ENCODE results near the gene FIBCD1. TPM values are rescaled to one million over a fixed set of nuclear protein-coding genes. Genes with fewer than 3 reads are reported as not detected.

Gene FIBCD1
- total and polyA plus RNA-seq, 2 of the 8 experiments (the other 6 are each of a cell fraction or from before 2014, with no cell fraction given) = 6.1 to 8.8 TPM

DNA sequence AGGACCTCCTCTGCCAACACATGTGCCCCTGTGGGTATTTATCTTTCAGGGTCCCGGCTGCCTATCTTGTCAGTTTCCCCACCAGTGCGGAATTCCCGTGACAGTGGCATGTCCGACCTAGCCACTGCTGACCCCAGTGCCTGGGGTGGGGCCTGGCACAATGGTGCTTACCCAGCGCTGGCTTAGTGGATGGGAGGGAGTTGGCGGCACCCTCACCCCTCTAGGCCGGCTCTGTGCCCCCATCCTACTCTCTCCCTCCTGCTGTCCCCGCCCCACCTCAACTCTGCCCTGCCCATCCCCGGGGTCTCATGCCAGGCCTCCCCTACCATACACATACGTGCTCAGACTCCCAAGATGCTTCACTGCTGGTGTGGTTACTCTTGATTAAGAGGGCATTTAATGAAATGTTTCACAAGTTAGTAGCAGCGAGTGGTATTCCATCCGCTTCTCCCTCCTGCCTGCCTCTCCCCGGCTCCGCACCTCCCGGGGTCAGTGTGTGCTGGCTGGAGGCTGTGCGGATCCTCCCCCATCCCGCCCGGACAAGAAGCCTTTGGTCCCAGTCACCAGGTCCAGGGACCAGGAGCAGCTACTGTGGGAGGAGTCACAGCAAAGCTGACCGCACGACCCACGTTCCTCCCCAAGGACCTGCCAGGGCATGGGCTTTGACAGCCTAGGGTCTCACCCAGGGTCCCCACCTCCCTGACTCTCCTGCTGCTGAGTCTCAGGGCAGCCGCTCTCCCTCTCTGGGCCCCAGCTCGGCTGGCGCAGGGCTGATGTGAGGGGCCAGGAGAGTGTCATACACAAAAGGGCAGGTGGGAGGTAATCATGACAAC, 32.9 kb downstream of the FIBCD1 start:
- ChIA-PET CTCF (ENCODE audit: partially characterized antibody) (interaction anchor here (1.1 to 1.4 kb wide), 5 partner anchors 10 to 92 kb away, joined by 3 to 5 read pairs (median 3); no protein-coding TSS in a partner anchor), POLR2A (ENCODE audit: partially characterized antibody) (interaction anchor here (1.1 kb wide), 1 partner anchor 9 kb away, joined by 6 read pairs; no protein-coding TSS in a partner anchor)
- H3K4me3 ChIP-seq (ENCODE audit: extremely low read depth in 1 of 4, insufficient read depth in 2 of 4, low read depth in 3 of 4, low read length in 4 of 4) = no peak overlapping the region
- no peaks in the 10 kb centered on the region for H3K36me3 ChIP-seq (ENCODE audit: control insufficient read depth in 2 of 4, insufficient read depth in 4 of 4, low read length in 3 of 4)
- no peak overlapping the region for H3K4ac ChIP-seq (replicated peaks; ENCODE audit: insufficient read length, low read depth, low read length)
- no peak overlapping the region for H3K4me2 ChIP-seq (ENCODE audit: insufficient read depth in 1 of 2, low read depth in 2 of 2, low read length in 2 of 2)
- H2BK12ac ChIP-seq (ENCODE audit: low read depth, low read length) = no peak overlapping the region
- FAIRE-seq (no peak), DNase-seq (ENCODE audit: low read depth in 1 of 2, low spot score in 2 of 2) (no peak)
- no peak overlapping the region for H4K91ac ChIP-seq (replicated peaks; ENCODE audit: insufficient read length, low read length)
- H3K79me1 ChIP-seq (ENCODE audit: low read depth, low read length) = no peaks in the 10 kb centered on the region
- H4K20me1 ChIP-seq (replicated peaks in 1 of 2; ENCODE audit: control insufficient read depth in 1 of 2, insufficient read depth in 2 of 2, low read length in 2 of 2) = peaks cover 0 to 2% of the 10 kb centered on the region in 2 experiments
- H3K18ac ChIP-seq (ENCODE audit: extremely low read depth, low read length) = no peak overlapping the region; the same call in 1 of the 2 replicates
- WGBS, 2 experiments (ENCODE audit: extremely low coverage in 1 of 2, insufficient coverage in 1 of 2, insufficient read length in 1 of 2, insufficient replicate concordance in 2 of 2, low coverage in 1 of 2, low lambda C conversion rate in 2 of 2, missing lambda C conversion rate in 1 of 2) = 78% methylated on average over 21 of the region's 24 CpGs; no CpG with 5 or more reads in 1 of the 2 experiments
- no peaks in the 10 kb centered on the region for H3K79me2 ChIP-seq (ENCODE audit: control insufficient read depth in 1 of 2, insufficient read depth in 2 of 2, low read length in 2 of 2)
- no peak overlapping the region for H3K9ac ChIP-seq (replicated peaks in 1 of 4; ENCODE audit: extremely low read depth in 1 of 4, low read depth in 3 of 4, low read length in 3 of 4)
- no peak overlapping the region for H2BK15ac ChIP-seq (ENCODE audit: low read length)
- no peak overlapping the region for H3K23ac ChIP-seq (ENCODE audit: insufficient read length)
- peak overlapping the region; percentile 21; the same call in 1 of the 2 replicates for H2BK5ac ChIP-seq (ENCODE audit: low read depth, low read length)
- no peaks in the 10 kb centered on the region for H3K27me3 ChIP-seq (replicated peaks in 1 of 4; ENCODE audit: control insufficient read depth in 3 of 4, extremely low read depth in 1 of 4, insufficient read depth in 3 of 4, low read length in 3 of 4)
- H2BK20ac ChIP-seq (ENCODE audit: low read length) = no peak overlapping the region
- H4K8ac ChIP-seq (ENCODE audit: extremely low read depth, insufficient read depth, low read length) = peak overlapping the region; percentile 48
- H3K9me3 ChIP-seq (ENCODE audit: insufficient read depth in 2 of 2, low read depth in 1 of 2, low read length in 1 of 2) = no peaks in the 10 kb centered on the region
- H2AK5ac ChIP-seq (ENCODE audit: low read depth, low read length) = no peak overlapping the region
- H3K23me2 ChIP-seq (ENCODE audit: low read depth, low read length) = no peaks in the 10 kb centered on the region
- no peak overlapping the region for H3K27ac ChIP-seq (ENCODE audit: low read depth, low read length)
- H4K5ac ChIP-seq (ENCODE audit: insufficient read length, low read depth, low read length) = no peak overlapping the region
- H3K14ac ChIP-seq (ENCODE audit: insufficient read length) = no peak overlapping the region
- no peak overlapping the region for H3K56ac ChIP-seq (replicated peaks; ENCODE audit: insufficient read length, low read depth, low read length)
- H3K4me1 ChIP-seq (replicated peaks in 1 of 4; ENCODE audit: control insufficient read depth in 3 of 4, insufficient read depth in 4 of 4, low read length in 3 of 4) = no peaks in the 10 kb centered on the region
- H2AFZ ChIP-seq (ENCODE audit: low read length) = no peak overlapping the region
- H2BK120ac ChIP-seq (replicated peaks; ENCODE audit: low read depth, low read length) = no peak overlapping the region
- TF ChIP-seq CTBP2 (IDR thresholded peaks at IDR 0.05; ENCODE audit: borderline replicate concordance, insufficient read depth, insufficient read length, low read length) (no peak), TAF1 (IDR thresholded peaks at IDR 0.05; ENCODE audit: low read depth, low read length) (no peak)
- TF ChIP-seq, protein P1, sequence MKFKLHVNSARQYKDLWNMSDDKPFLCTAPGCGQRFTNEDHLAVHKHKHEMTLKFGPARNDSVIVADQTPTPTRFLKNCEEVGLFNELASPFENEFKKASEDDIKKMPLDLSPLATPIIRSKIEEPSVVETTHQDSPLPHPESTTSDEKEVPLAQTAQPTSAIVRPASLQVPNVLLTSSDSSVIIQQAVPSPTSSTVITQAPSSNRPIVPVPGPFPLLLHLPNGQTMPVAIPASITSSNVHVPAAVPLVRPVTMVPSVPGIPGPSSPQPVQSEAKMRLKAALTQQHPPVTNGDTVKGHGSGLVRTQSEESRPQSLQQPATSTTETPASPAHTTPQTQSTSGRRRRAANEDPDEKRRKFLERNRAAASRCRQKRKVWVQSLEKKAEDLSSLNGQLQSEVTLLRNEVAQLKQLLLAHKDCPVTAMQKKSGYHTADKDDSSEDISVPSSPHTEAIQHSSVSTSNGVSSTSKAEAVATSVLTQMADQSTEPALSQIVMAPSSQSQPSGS (IDR thresholded peaks at IDR 0.05; ENCODE audit: low read length) = no peak
